NCI-H69 (cell line): ENCODE results near the gene RBM34.
A peak's percentile ranks its signal among the peaks of the same experiment; 100 is the strongest.

Experiments
- DNase-seq: peaks from one replicate; lab custom pipeline; 2025; lab: John Stamatoyannopoulos, UW

The RBM34 gene

DNA sequence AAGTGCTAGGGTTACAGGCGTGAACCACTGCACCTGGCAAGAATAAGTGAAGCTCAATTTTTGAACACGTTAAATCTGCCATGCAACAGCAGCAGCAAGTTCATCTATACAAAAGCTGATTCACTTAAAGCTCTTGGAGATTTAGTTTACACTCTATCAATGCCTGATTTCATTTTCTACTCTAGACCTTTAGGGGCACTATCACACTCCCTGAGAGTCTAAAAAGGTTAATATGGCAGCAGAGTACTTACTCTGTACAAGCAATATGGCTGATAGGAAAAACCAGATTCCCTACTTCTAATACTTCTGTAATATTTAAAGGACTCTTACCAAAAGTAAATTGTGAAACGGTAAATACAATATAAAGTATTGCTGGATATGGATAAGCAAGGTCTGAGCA lies 4.8 kb downstream of the RBM34 start:
- DNase-seq = no peak

DNA sequence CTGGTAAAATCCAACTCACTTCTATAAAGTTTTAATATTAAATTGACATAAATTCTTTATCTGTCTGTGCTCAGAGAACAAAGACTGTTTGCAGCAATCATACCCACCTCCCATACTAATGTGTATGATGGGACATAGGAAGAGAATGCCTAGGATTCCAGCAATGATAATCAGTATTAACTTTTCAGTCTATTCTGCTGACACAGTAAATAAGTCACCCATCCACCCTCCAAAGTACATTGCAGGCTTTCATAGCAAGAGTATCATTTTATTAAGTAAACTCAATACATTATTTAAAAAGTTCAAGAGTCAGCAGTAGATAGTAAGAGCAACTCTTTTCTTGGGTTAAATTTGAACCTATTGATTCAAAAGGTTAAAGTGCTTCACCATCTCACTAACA lies 8.8 kb downstream of the RBM34 start:
- no peak for DNase-seq

DNA sequence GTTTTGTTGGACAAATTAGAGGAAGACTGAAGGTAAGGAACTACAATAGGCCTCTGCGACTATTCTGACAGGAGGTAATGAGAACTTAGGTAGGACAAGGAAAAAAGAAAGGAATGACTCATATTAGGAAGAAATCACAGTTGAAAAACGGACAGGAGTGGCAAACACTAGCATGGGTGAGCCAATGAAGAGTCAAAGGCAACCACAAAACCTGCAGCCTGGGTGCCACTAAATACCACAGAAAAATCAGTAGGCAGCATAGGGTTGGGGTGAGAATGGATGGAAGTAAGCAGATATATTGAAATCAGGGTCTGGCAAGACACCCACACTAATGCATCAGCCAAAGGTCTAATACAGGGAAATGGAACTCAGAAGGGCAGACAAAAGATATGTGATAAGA lies 10.0 kb downstream of the RBM34 start:
- DNase-seq = no peak

DNA sequence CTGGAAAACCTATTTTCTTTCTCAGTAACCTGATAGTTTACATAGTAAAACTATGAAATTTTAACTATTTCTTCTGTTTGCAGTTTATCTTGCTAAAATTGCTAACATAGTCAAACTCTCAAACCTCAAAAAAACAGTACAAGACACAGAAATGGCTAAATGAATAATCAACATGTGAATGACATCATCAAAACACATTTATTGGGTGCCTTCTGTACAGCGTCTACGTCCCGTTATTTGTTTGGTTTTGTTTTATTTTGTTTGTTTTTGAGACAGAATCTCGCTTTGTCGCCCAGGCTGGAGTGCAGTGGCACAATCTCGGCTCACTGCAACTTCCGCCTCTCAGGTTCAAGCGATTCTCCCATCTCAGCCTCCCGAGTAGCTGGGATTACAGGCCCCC lies 11.2 kb downstream of the RBM34 start:
- DNase-seq = no peak

DNA sequence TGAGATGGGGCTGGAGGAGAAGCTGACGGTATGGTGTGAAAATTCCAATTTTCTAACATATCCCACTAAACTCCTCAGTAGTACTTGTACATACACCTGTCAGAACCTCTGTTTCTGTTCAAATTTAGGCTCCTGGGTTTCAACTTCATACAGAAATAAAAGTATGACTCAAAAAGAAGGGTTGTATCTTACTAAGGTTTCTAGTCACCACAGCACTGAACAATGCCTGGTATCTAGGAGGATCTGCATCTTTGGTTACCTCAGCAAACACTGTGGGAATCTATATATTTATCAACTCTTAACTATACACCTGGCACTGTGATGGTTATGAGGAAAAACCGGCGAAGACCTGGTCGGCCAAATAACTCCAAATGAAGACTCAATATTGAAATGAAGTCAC lies 13.8 kb downstream of the RBM34 start:
- DNase-seq = no peak

DNA sequence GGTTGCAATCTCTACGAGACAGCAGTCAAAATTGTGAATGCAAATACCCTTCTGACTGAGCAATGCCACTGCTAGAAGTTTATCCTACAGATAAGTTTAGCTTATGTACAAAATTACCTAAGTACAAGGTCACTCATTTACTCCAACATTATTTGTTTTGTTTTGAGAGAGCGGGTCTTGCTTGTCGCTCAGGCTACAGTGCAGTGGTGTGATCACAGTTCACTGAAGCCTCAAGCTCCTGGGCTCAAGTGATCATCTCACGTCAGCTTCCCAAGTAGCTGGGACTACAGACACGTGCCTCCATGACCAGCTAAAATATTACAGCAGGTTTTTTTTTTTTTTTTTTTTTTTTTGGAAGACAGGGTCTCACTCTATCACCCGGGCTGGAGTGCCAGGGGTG lies 15.4 kb downstream of the RBM34 start:
- DNase-seq = no peak

DNA sequence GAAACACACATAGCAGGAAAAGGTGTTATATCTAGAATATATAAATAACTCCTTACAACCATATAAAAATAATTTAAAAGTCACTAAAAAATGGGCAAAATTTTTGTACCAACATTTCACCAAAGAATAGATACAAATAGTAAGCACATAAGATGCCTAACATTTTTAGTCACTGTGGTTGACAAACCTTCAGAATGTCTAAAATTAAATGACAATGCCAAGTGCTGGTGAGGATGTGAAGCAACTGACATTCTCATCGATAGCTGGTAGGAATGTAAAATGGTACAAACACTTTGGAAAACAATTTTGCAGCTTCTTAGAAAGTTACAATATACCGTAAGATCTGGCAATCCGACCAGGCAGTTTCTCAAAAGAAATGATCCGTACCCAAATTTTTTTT lies 18.1 kb downstream of the RBM34 start:
- no peak for DNase-seq

DNA sequence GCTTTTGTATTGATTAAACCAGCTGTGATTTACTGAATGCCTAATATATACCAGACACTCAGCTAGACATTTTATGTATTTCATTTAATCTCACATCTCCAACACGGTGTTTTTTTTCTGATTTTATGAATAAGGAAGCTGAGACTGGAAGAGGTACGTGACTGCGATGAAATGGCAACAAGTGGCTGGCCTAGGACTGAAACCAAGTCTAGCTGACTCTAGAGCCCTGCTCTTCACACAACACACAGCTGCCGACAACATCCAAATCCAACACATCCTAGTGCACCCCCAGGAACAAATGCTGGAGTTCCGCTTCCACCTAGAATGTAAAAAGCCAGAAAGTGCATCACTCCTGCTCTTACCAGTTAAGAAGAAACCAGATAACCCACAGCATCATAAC lies 21.7 kb downstream of the RBM34 start:
- no peak for DNase-seq

DNA sequence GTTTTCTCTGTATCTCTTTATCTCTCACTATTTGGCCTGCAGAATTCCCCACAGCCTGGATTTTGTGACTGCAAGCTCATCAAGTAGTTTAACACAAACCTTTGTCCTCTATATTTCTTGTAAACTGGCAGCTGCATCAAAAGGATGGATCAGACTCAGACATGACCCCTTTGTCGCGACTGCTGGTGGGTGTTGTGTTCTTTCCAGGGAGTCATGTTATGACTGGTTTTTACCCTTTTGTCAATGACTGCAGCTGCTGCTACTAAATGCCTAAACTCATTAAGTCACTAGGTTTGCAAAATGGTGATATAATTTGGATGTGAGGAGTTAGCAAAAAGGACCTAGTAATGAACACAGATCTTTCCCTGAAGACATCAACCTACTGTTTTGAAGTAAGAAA lies 22.2 kb downstream of the RBM34 start:
- no peak for DNase-seq

DNA sequence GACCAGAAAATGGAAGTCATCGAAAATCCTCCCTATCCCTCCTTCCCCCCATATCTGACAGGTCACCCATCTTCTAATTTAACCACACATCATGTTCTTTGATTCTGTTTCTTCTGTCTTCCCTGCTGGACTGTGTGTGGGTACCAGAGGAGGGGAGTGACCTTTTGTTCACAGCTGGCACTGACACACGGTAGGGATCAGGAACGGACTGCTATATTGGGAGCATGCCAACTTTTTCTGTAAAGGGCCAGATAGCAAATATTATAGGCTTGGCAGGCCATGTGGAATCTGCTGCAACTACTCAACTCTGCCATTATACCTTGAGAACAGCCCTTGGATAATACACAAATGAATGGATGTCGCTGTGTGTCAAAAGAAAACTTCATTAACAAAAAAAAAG lies 24.9 kb downstream of the RBM34 start:
- peak; percentile 39 for DNase-seq

DNA sequence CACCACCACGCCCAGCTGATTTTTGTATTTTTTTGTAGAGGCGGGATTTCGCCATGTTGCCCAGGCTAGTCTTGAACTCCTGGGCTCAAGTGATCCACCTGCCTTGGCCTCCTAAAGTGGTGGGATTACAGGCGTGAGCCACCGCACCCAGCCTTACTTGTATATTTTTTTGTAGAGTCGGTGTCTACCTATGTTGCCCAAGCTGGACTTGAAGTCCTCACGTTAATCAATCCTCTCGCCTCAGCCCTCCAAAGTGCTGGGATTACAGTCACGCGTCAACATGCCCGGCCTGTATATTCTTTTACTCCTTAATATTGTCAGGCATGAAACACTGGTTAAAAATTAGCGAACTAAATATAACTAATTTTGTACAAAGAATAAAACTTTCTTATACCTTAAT lies 26.9 kb downstream of the RBM34 start:
- DNase-seq = no peak

DNA sequence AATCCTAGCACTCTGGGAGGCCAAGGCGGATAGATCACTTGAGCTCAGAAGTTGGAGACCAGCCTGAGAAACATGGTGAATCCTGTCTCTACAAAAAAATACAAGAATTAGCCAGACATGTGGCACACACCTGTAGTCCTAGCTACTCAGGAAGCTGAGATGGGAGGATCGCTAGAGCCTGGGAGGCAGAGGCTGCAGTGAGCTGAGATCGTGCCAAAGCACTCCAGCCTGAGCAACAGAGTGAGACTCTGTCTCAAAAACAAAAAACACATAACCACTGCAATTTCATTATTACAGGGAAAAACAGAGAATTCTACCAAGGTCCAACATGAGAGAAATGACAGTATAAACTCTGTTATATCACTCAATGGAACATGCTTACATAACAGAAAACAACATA lies 28.0 kb downstream of the RBM34 start:
- no peak for DNase-seq

DNA sequence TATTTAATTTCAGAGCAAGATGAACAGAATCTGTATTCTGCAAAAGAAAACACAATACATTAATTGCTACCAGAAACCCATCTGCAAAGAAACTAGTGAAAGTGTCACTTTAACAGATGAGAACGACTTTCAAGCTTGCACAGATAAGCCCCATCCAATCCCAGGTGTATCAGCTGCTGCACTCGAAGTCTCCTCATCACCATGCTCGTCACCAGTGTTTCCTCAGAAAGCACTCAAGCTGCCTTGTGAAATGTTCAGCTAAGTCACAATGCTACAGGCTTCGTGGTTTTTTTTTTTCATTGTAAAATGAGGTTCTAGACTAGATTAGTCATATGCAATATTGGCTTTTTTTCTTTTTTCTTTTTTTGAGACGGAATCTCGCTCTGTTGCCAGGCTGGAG lies 29.1 kb downstream of the RBM34 start:
- DNase-seq = no peak

DNA sequence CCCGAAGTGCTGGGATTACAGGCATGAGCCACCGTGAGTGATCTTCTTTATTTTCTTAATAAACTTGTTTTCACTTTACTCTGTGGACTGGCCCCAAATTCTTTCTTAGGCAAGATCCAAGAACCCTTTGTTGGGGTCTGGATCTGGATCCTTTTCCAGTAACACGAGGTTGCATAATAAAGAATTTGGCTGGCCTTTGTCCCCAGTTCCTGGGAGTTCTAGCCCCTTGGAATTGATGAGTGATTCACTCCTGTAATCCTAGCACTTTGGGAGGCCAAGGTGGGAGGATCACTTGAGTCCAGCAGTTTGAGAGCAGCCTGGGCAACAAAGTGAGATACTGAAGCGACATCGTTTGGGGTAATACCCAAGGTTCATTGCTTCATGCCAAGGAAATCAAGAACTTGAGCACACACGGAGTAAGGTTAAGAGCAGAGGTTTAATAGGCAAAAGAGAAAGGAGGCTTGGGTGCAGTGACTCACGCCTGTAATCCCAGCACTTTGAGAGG lies 30.2 kb downstream of the RBM34 start:
- no peak for DNase-seq

DNA sequence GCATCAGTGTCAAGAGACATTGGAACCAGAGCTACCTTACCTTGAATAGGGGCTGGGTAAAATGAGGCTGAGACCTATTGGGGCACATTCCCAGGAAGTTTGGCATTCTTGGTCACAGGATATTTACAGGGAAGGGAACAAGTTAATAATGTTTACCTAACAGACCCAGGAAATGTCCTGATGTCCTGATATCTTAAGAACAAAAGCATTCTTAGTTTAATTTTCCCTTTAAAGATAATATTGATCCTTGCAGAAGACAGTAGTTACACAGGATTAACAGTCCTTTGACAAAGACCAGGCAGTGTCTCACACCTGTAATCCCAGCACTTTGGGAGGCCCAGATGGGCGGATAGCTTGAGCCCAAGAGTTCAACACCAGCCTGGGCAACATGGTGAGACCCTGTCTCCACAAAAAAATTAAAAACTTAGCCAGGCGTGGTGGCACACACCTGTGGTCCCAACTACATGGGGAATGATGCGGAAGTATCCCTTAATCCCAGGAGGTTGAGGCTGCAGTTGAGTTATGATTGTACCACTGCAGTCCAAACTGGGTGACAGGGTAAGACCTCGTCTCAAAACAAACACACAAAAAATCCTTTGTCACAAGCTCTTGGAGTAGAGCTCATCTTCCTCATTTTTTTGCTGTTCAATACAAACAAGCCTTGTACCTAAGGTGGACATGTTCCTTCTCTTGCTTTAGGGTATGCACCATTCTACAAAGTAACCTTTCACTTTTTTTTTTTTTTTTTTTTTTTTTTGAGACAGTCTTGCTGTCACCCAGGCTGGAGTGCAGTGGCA lies 31.1 kb downstream of the RBM34 start:
- peak; percentile 4 for DNase-seq

DNA sequence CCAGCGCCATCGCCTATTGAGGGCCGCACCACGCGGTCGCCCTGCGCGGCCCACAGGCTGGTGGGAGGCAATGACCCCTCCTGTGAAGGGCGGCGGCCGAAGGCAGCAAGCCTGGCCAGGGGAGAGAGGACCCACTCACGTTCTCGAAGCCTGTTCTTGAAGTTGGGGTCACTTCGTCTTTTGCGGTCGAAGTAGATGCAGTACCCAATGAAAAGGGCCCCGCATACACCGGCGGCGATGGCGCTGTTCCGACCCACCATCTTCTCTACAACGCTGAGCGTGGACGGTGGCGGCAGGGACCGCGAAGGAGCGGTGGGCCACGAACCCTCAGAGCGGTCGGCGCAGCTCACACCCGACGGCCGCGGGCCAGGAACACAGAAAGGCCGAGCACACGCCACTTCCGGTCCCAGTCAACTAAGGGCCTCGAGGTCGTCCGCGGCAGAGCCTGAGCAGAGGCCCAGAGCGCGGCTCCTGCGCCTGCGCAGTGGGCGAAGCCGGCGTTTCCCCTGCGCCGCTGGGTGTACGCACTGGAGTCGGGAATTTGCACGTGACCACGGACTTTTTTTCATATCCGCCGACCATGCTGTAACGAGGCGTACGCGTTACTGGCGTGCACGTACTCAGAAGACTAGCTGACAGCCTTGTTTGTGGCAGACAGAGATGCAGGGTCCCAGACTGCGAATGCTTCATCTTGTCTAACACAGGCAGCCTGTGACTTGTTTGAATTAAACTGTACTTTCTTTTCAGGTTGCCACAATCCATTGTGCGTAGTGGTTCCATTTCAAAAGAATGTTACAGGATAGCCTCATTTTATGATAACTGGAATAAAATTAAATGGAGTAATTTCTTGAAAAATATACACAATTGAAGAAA lies 32.4 kb downstream of the RBM34 start, which contains the start of gene TOMM20:
Gene TOMM20, minus strand, starts transcription at position 382 of the 873 bp plus-strand sequence. Its CDS starts 122 bp downstream, at position 260.
- peak; percentile 99 for DNase-seq

DNA sequence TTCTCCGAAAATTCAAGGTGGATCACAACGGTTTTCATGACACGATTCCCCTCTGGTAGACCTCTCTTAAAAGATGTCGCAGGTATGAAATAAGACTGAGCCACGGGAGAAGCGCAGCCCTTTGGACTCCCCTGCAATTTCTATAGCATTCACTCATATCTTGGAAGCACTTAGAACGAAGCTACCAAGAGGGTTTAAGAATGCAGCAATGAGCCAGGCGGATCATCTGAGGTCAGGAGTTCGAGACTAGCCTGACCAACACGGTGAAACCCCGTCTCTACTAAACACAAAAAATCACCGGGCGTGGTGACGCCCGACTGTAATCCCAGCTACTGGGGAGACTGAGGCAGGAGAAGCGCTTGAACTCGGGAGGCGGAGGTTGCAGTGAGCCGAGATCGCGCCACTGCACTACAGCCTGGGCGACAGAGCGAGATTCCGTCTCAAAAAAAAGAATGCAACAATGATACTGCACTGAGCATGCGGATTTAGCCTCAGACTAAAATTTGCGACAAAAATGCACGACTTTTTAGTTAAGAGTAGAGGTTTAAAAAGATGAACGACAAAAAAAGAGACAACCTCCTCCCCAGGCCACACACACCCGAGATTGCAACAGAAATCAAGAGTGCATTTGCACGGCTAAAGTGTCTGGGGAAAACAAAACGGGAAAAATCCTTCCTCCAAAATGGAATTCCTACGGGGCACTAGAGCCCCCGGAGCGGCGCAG lies 33.2 kb downstream of the RBM34 start:
- DNase-seq = peak; percentile 60

DNA sequence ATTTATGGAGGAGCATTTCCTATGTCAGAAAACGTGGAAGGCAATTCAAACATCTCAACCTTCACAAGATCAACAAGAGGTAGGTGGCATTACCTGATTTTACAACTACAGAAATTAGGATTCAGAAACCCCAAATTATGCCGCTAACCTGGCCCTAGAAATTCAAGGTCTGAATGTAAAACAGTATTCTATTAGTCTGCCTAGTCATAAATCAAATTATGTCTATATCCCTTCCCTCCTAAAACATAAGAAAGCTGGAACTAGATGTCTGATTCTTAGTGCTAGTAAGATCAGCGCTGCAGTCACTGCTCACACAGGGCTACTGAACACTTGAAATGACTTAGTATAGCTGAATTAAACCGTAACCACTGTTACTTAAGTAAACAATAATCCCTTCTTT lies 33.8 kb downstream of the RBM34 start:
- peak; percentile 45 for DNase-seq

DNA sequence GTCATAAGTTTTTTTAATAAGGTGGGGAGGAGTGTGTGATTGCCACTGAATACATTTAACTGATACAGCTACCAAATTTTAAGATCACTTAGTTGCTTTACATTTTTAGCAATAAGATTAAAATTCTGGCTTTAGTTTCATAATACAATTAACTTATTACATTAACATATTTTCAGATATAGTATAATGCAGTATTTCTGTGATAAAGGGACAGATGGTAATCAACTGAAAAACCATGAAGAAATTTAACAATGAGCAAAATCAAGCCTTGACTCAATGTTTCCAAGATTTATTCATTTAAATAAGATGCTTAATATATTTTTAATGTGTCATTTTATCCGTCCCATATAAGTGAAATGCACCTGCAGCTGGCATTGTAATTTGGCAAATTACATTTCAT lies 36.4 kb downstream of the RBM34 start:
- no peak for DNase-seq

DNA sequence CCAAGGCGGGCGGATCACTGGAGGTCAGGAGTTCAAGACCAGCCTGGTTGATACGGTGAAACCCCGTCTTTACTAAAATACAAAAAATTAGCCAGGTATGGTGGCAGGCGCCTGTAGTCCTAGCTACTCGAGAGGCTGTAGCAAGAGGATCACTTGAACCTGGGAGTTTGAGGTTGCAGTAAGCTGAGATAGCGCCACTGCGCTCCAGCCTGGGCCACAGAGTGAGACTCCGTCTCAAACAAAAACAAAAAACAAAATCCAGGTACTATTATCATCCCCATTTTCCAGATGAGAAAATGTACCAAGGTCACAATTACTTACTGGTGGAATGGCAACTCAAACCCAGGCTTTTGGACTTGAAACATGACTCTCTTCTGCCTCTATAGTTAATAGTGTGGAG lies 36.9 kb downstream of the RBM34 start:
- DNase-seq = no peak

DNA sequence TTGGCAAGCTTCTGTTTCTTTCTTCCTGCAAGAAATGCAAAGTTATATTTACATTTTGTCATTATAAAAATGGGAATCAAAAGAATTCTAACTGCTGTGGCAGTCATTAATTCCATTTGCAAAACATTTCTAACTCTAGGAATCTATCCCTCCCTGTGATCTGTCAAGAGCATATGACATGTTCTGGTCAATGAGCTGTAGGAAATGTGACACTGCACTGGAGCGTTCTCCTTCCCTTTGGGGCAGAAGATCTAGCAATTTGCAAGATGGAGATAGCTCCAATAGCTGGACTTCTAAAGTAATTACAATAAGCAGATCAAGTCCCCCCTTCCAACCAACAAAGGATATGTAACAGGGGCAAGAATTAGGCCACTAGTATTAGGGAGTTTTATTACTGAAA lies 38.7 kb downstream of the RBM34 start:
- no peak for DNase-seq

DNA sequence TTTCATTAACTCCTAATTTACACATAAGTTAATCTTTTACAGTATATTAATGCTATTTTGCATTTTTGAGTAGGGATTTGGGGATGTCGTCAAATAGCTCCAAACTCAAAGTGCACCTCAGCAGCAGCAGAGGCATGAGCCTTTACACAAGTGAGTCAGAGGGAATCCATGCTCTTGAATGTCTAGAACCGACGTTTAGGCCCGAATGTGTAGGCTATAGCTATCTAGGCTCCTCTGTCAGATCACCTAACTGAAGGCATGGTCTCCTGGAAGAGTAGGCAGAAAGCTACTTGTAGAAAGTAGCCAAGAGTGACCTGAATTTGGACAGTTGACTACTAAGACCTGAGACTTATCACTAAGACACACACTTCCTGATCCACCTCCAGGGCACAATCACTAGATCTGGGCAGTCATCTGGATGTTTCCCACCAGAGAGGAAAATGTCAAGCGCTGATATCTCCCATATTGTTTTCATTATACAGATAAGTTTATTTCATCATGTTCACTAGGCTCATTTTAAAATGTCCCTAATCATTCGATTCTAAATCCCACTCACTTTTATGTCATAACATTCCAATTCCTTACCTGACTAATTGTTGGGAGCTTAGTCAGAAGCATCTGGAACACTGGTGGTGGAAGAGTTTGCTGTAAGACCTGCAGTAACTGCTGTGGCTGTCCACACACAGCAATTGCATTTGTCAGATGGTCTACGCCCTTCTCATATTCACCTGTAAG lies 47.7 kb downstream of the RBM34 start:
- DNase-seq = no peak
